Measurements from ENCODE around the gene IGF1R.

IGF1R gene

GRCh38 chr15:98673133-98673532, 24.8 kb downstream of the IGF1R start:
- Mint-ChIP-seq H3K27ac (no peak overlapping the region), H3K27me3 (ENCODE audit: low read depth) (no peaks in the 10 kb centered on the region), H3K4me1 (ENCODE audit: low read depth) (peaks cover 32% of the 10 kb centered on the region), H3K9me3 (no peaks in the 10 kb centered on the region), H3K36me3 (ENCODE audit: low read depth) (no peaks in the 10 kb centered on the region), H3K4me3 (no peak overlapping the region)
- no peak for DNase-seq (ENCODE audit: low spot score)

- H3K9me3 Mint-ChIP-seq: no peaks in the 10 kb centered on the region
- DNase-seq (ENCODE audit: low spot score): no peak
- no peaks in the 10 kb centered on the region for H3K36me3 Mint-ChIP-seq (ENCODE audit: low read depth)
- H3K27me3 Mint-ChIP-seq (ENCODE audit: low read depth): no peaks in the 10 kb centered on the region
- peaks cover 21% of the 10 kb centered on the region for H3K4me1 Mint-ChIP-seq (ENCODE audit: low read depth)
- H3K27ac Mint-ChIP-seq: no peak overlapping the region
- no peak overlapping the region for H3K4me3 Mint-ChIP-seq
Measured at GRCh38 chr15:98674336-98674735, 26.0 kb downstream of the IGF1R start.

DNA sequence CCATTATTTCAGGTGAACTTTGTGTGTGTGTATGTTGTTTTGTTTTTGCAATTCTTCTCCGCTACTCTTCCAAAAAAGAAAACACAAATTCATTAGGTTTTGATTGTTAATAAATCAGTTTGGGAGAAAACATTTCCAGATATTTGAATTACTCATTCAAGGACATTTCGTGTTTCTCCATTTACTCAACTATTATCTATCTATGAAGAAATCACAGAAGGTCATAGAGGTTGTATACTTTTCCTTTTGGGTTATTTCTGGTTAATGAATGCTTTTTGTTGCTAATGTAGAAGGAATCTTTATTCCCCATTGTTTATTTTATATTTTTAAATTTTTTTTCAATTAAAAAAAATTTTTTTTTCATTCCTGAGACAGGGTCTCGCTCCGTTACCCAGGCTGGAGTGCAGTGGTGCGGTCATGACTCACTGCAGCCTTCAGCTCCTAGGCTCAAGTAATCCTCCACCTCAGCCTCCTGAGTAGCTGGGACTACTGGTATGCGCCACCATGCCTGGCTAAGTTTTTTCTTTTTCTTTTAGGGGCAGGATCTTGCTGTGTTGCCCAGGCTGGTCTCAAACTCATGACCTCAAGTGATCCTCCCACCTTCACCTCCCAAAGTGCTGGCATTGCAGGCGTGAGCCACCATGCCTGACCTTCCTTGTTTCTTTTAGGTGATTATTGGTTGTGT, 28.4 kb downstream of the IGF1R start:
- no peak overlapping the region for H3K4me3 Mint-ChIP-seq

GRCh38 chr15:98677345-98678059, 29.2 kb downstream of the IGF1R start:
- Mint-ChIP-seq H3K36me3 (ENCODE audit: low read depth) (no peaks in the 10 kb centered on the region), H3K9me3 (no peaks in the 10 kb centered on the region), H3K27ac (no peak overlapping the region), H3K4me3 (no peak overlapping the region), H3K27me3 (ENCODE audit: low read depth) (no peaks in the 10 kb centered on the region), H3K4me1 (ENCODE audit: low read depth) (peaks cover 4% of the 10 kb centered on the region)
- no peak for DNase-seq (ENCODE audit: low spot score)

More for the DNA sequence above, 28.4 kb downstream of the IGF1R start:
- no peak for DNase-seq (ENCODE audit: low spot score)
- H3K36me3 Mint-ChIP-seq (ENCODE audit: low read depth): no peaks in the 10 kb centered on the region
- no peaks in the 10 kb centered on the region for H3K27me3 Mint-ChIP-seq (ENCODE audit: low read depth)
- H3K9me3 Mint-ChIP-seq: no peaks in the 10 kb centered on the region
- H3K4me1 Mint-ChIP-seq (ENCODE audit: low read depth): peaks cover under 1% of the 10 kb centered on the region
- H3K27ac Mint-ChIP-seq: no peak overlapping the region

GRCh38 chr15:98678484-98678883, 30.1 kb downstream of the IGF1R start:
- no peak for DNase-seq (ENCODE audit: low spot score)
- H3K36me3 Mint-ChIP-seq (ENCODE audit: low read depth): no peaks in the 10 kb centered on the region
- H3K4me3 Mint-ChIP-seq: no peak overlapping the region
- no peak overlapping the region for H3K27ac Mint-ChIP-seq
- no peaks in the 10 kb centered on the region for H3K9me3 Mint-ChIP-seq
- peaks cover 8% of the 10 kb centered on the region for H3K4me1 Mint-ChIP-seq (ENCODE audit: low read depth)
- no peaks in the 10 kb centered on the region for H3K27me3 Mint-ChIP-seq (ENCODE audit: low read depth)

DNA sequence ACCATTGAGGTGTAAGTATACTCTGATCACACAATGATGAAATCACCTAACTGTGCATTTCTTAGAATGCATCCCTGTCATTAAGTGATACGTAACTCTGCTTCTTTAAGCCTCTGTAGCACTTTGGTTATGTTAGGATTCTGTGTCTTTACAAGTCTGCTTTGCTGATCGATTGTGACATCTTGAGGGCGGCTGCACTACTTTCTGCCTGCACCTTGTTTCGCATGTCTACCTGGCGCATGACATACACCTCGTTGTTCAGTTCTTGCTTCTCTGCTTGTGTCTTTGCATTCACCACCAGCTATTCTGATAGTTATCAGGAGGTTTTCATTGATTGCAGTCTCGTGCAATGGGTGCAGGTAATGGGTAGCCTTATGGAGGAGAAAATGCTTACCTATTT, 32.7 kb downstream of the IGF1R start:
- Mint-ChIP-seq H3K4me3 (no peak overlapping the region), H3K27me3 (ENCODE audit: low read depth) (no peaks in the 10 kb centered on the region), H3K9me3 (no peaks in the 10 kb centered on the region), H3K4me1 (ENCODE audit: low read depth) (peaks cover 13% of the 10 kb centered on the region), H3K27ac (no peak overlapping the region), H3K36me3 (ENCODE audit: low read depth) (no peaks in the 10 kb centered on the region)
- DNase-seq (ENCODE audit: low spot score): no peak

DNA sequence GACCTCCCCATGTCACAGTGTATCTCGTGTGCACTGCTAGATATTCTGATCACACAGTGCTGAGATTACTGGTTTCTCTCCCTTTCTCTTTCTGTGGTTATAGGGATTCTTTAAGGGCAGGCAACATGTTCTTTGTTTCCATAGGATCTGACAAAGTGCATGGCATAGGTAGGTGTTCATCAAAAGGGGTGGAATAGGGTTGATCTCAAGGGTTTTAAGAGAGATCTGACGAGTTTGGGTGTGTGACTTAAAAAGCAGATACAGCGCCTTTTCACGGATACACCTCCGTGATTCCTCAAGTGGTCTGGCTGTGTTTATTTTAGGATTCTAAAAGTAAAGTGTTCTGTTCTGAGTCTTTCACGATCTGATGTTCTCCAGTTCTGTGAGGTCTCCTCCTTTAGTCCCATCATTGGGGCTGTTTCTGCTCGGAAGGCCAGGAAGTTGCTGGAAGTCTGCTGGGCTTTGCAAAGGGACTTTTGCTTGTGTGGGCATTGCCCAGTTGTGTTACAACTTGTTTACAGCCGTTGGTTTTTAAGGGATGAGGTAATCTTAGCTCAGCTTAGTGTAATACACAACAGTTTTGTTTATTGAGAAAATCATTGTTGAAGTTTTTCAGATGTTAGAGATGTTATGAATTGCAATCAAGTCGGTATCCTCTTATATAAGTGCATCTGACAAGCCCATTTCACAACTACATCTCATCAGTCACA, 34.8 kb downstream of the IGF1R start:
- Mint-ChIP-seq H3K27ac (no peak overlapping the region), H3K4me1 (ENCODE audit: low read depth) (peaks cover 22% of the 10 kb centered on the region), H3K4me3 (no peak overlapping the region), H3K27me3 (ENCODE audit: low read depth) (no peaks in the 10 kb centered on the region), H3K36me3 (ENCODE audit: low read depth) (no peaks in the 10 kb centered on the region), H3K9me3 (no peaks in the 10 kb centered on the region)
- DNase-seq (ENCODE audit: low spot score): no peak

- Mint-ChIP-seq H3K27ac (no peak overlapping the region), H3K4me3 (no peak overlapping the region), H3K9me3 (no peaks in the 10 kb centered on the region), H3K4me1 (ENCODE audit: low read depth) (peaks cover 24% of the 10 kb centered on the region), H3K36me3 (ENCODE audit: low read depth) (no peaks in the 10 kb centered on the region), H3K27me3 (ENCODE audit: low read depth) (no peaks in the 10 kb centered on the region)
- no peak for DNase-seq (ENCODE audit: low spot score)
Measured at GRCh38 chr15:98683831-98684230, 35.5 kb downstream of the IGF1R start.

GRCh38 chr15:98684436-98684835, 36.1 kb downstream of the IGF1R start:
- DNase-seq (ENCODE audit: low spot score): no peak
- Mint-ChIP-seq H3K9me3 (no peaks in the 10 kb centered on the region), H3K4me1 (ENCODE audit: low read depth) (peaks cover 24% of the 10 kb centered on the region), H3K36me3 (ENCODE audit: low read depth) (no peaks in the 10 kb centered on the region), H3K27me3 (ENCODE audit: low read depth) (no peaks in the 10 kb centered on the region), H3K4me3 (no peak overlapping the region), H3K27ac (no peak overlapping the region)

GRCh38 chr15:98684995-98685525, 36.7 kb downstream of the IGF1R start:
- no peak overlapping the region for H3K4me3 Mint-ChIP-seq
- peaks cover 24% of the 10 kb centered on the region for H3K4me1 Mint-ChIP-seq (ENCODE audit: low read depth)
- H3K27ac Mint-ChIP-seq: no peak overlapping the region
- H3K9me3 Mint-ChIP-seq: no peaks in the 10 kb centered on the region
- no peak for DNase-seq (ENCODE audit: low spot score)
- H3K27me3 Mint-ChIP-seq (ENCODE audit: low read depth): no peaks in the 10 kb centered on the region
- H3K36me3 Mint-ChIP-seq (ENCODE audit: low read depth): no peaks in the 10 kb centered on the region

GRCh38 chr15:98686983-98687382, 38.6 kb downstream of the IGF1R start:
- peaks cover 22% of the 10 kb centered on the region for H3K4me1 Mint-ChIP-seq (ENCODE audit: low read depth)
- H3K27ac Mint-ChIP-seq: no peak overlapping the region
- no peaks in the 10 kb centered on the region for H3K36me3 Mint-ChIP-seq (ENCODE audit: low read depth)
- no peak overlapping the region for H3K4me3 Mint-ChIP-seq
- DNase-seq (ENCODE audit: low spot score): no peak
- no peaks in the 10 kb centered on the region for H3K27me3 Mint-ChIP-seq (ENCODE audit: low read depth)
- no peaks in the 10 kb centered on the region for H3K9me3 Mint-ChIP-seq

DNA sequence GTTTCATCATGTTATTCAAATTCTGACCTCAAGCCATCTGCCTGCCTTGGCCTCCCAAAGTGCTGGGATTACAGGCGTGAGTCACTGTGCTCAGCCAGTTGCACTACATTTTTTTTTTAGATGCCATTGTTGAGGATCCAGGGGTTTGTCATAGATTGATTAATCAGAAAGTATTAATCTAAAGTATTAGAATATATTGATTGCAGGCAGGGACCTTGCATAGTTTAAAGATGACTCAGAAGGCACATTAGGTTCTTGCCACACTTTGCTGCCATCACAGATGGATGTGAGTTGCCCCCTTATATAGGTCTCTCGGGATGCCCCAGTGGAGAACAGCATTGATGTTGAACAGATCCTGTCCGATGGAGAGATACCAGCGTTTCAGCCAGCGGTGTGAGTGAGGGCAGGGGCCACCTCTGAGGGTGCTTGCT, 41.1 kb downstream of the IGF1R start:
- H3K36me3 Mint-ChIP-seq (ENCODE audit: low read depth): no peaks in the 10 kb centered on the region
- no peaks in the 10 kb centered on the region for H3K27me3 Mint-ChIP-seq (ENCODE audit: low read depth)
- no peaks in the 10 kb centered on the region for H3K9me3 Mint-ChIP-seq
- H3K27ac Mint-ChIP-seq: no peak overlapping the region
- DNase-seq (ENCODE audit: low spot score): no peak
- H3K4me1 Mint-ChIP-seq (ENCODE audit: low read depth): peaks cover 13% of the 10 kb centered on the region
- H3K4me3 Mint-ChIP-seq: no peak overlapping the region

DNA sequence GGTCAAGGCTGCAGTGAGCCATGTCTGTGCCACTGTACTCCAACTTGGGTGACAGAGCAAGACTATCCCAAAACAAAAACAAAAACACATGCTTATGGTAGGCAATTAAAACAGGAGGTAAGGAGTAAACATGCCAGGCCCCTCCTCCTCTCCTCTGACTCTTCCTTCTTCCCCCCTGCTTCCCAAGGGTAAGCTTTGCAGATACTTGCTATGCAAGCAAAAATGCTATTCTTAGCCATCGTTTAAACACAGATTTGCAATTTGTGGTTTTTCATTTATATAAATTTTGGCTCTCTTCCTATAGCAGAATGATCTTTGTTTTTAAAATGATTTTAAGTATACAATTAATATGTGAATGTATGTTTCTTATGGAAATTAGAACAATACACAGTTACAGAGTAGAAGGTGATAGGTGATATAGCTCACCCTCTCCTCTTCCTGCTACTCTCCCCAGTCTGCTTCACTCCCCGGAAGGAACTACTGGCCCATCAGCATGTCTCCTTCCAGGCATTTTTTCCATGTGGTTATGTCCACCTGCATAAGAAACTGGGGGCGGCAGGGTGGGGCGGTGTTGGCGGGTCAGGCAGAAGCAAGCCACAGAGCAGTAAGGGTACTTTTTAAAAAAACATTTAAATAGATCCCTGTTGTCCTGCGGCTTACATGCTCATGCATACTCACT, 42.1 kb downstream of the IGF1R start:
- H3K4me1 Mint-ChIP-seq (ENCODE audit: low read depth): peaks cover 13% of the 10 kb centered on the region
- no peak overlapping the region for H3K4me3 Mint-ChIP-seq
- no peak for DNase-seq (ENCODE audit: low spot score)
- no peaks in the 10 kb centered on the region for H3K36me3 Mint-ChIP-seq (ENCODE audit: low read depth)
- no peak overlapping the region for H3K27ac Mint-ChIP-seq
- no peaks in the 10 kb centered on the region for H3K27me3 Mint-ChIP-seq (ENCODE audit: low read depth)
- H3K9me3 Mint-ChIP-seq: no peaks in the 10 kb centered on the region

GRCh38 chr15:98692213-98692612, 43.9 kb downstream of the IGF1R start:
- Mint-ChIP-seq H3K4me3 (no peak overlapping the region), H3K36me3 (ENCODE audit: low read depth) (no peaks in the 10 kb centered on the region), H3K27me3 (ENCODE audit: low read depth) (no peaks in the 10 kb centered on the region), H3K9me3 (no peaks in the 10 kb centered on the region), H3K27ac (no peak overlapping the region), H3K4me1 (ENCODE audit: low read depth) (peaks cover 9% of the 10 kb centered on the region)
- DNase-seq (ENCODE audit: low spot score): no peak

All from T-helper 2 cell treated with Interferon-gamma antibody and Interleukin-4, amounts not matched to agents 5 μg/mL and 100 μg/mL, for 36 hours (primary cell).